Transverse colon (tissue), 3 donors: Measurements from ENCODE around the gene PTPN11.

Experiments used
- EP300 ChIP-seq: sonication (generic); formaldehyde crosslinking; IDR thresholded peaks from one replicate; pipeline ENCODE4 v1.6.1; 2017; ENCODE audit warnings: antibody characterized with exemption, low read depth
- POLR2A ChIP-seq: fragments of 450-650 bp; IDR thresholded peaks from one replicate; pipeline ENCODE4 v1.6.1; 2016; ENCODE audit warnings: antibody characterized with exemption, mild to moderate bottlenecking, moderate library complexity
- TF ChIP-seq, protein P1 (sequence below), 5 experiments: fragments of 200-600 bp in 3 of 5; fragments of 450-650 bp in 2 of 5; sonication (generic) in 3 of 5; IDR thresholded peaks; 1 replicate in 2 of 5; 2 replicates in 3 of 5; pipeline ENCODE4 v1.5.1; 2016 to 2017; ENCODE audit warnings: antibody characterized with exemption in 5 of 5, inconsistent platforms in 3 of 5, mild to moderate bottlenecking in 2 of 5, moderate library complexity in 1 of 5

DNA sequence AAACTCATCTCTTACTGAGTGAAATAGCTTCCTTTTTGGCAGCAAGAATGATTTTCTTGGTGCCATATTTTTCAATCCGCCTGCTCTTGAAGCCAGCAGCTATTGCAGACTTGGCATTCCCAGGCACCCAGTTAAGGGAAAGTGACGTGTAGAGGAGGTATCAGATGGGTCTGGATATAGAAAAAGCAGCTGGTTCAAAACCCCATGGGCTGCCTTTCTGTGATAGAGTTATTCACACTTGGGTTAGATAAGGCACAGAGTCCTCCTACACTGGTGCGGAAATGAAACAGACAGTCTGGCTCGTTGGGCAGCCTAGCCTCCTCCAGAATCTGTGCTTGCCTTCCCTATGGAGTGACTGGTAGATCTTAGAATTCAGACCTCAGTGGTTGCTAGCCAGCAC, 62.2 kb downstream of the PTPN11 start:
- TF ChIP-seq, protein P1, sequence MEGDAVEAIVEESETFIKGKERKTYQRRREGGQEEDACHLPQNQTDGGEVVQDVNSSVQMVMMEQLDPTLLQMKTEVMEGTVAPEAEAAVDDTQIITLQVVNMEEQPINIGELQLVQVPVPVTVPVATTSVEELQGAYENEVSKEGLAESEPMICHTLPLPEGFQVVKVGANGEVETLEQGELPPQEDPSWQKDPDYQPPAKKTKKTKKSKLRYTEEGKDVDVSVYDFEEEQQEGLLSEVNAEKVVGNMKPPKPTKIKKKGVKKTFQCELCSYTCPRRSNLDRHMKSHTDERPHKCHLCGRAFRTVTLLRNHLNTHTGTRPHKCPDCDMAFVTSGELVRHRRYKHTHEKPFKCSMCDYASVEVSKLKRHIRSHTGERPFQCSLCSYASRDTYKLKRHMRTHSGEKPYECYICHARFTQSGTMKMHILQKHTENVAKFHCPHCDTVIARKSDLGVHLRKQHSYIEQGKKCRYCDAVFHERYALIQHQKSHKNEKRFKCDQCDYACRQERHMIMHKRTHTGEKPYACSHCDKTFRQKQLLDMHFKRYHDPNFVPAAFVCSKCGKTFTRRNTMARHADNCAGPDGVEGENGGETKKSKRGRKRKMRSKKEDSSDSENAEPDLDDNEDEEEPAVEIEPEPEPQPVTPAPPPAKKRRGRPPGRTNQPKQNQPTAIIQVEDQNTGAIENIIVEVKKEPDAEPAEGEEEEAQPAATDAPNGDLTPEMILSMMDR (IDR thresholded peaks at IDR 0.05): no peak
- TF ChIP-seq POLR2A (no peak), EP300 (no peak)
